Measurements from ENCODE around the gene PSORS1C2. TPM values are rescaled to one million over a fixed set of nuclear protein-coding genes. Genes with fewer than 3 reads are reported as not detected.
"Not testable (repeated sequence)": the region's sequence is repeated elsewhere in the genome, so short reads cannot be mapped to it uniquely, and the experiment has no call there.

Gene PSORS1C2
- total and polyA plus RNA-seq, 2 donors (not counting 3 experiments of a cell fraction or from before 2014, with no cell fraction given) = not detected

DNA sequence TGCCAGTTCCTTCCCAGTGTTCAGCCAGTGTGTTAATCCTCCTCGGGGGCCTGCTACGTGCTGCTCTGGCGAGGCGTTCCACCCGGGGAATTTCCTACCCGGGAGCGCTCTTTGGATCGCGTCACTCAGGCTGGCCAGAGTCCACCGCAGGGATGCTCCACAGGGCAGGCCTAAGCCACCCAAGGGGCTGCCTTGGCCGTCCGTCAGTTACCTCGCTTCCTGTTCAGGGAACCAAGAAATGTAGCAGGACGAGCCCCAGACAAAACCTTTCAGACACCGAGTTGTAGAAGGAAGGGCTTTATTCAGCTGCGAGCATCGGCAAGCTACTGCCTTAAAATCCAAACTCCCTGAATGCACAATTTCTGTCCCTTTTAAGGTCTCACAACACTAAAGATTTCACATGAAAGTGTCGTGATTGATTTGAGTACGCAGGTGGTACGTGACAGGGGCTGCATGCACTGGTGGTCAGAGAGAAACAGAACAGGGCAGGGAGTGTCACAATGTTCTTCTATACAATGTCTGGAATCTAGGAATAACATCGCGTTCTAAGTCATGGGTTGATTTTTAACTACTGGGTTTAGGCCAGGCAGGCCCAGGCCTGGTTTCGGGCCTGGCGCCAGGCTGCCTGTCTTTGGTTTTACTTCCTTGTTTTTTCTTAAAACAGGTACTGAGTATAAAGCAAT is 47.3 kb upstream of the PSORS1C2 start:
- Histone ChIP-seq H3K4me3 (replicated peaks in 1 of 3; ENCODE audit: insufficient read depth in 1 of 3, low read depth in 1 of 3, low read length in 3 of 3) (no peak overlapping the region), H3K4me2 (ENCODE audit: insufficient read depth, low read length) (no peak overlapping the region), H3K79me2 (ENCODE audit: control insufficient read depth, insufficient read depth, low read length) (no peaks in the 10 kb centered on the region), H2AFZ (ENCODE audit: low read depth, low read length) (no peak overlapping the region), H3K4me1 (ENCODE audit: control insufficient read depth, extremely low read depth, insufficient read depth, low read length) (no peaks in the 10 kb centered on the region), H3K9me1 (replicated peaks; ENCODE audit: control insufficient read depth, extremely low read depth, insufficient read depth, low read length) (no peaks in the 10 kb centered on the region), H3K9ac (replicated peaks; ENCODE audit: extremely low read depth, insufficient read depth, low read length) (no peak overlapping the region), H3K27me3 (ENCODE audit: control insufficient read depth in 2 of 2, insufficient read depth in 2 of 2, low read length in 2 of 2) (no peaks in the 10 kb centered on the region), H3K36me3 (ENCODE audit: control insufficient read depth in 2 of 2, extremely low read depth in 1 of 2, insufficient read depth in 2 of 2, low read length in 2 of 2) (no peaks in the 10 kb centered on the region), H3K9me3 (replicated peaks; ENCODE audit: control insufficient read depth, insufficient read depth, low read length) (no peaks in the 10 kb centered on the region), H4K20me1 (replicated peaks; ENCODE audit: control insufficient read depth, extremely low read depth, insufficient read depth, low read length) (no peaks in the 10 kb centered on the region), H3K27ac (ENCODE audit: insufficient read depth, low read depth, low read length) (no peak overlapping the region)
- intact Hi-C loops (cut with micrococcal nuclease) = no loop called here
- no peak for DNase-seq (ENCODE audit: low read depth, low spot score)
- BruUV-seq (replicated peaks) = no TSS peak
- CTCF ChIA-PET = no interaction called here
- FAIRE-seq = no peak
- no peak for TF ChIP-seq POLR2A (IDR thresholded peaks at IDR 0.05; ENCODE audit: low read depth, low read length)
- POLR2A ChIA-PET = no interaction called here
- dilution Hi-C loops (cut with MboI; ENCODE audit: extremely low pct_ligation_motif_present, low sequenced_read_pairs) = no loop called here

DNA sequence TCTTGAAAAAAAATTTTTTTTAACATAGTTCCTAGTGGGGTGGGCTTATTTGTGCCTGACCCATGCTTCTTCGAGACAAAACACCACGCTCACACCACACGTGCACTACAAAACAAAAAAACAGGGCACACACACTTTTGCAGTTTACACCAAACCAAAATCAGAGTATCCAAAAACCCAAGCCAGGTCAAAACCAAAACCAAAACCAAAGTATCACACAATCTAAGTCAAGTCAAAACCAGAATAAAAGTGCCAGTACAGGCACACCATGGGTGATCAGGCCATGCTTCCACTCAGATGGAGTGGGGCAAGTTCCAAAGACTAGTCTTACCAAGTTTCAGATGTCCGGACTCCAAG is 46.8 kb upstream of the PSORS1C2 start:
- H3K9me1 ChIP-seq (replicated peaks; ENCODE audit: control insufficient read depth, extremely low read depth, insufficient read depth, low read length); dilution Hi-C loops (cut with MboI; ENCODE audit: extremely low pct_ligation_motif_present, low sequenced_read_pairs); POLR2A ChIA-PET; H3K27me3 ChIP-seq (ENCODE audit: control insufficient read depth in 2 of 2, insufficient read depth in 2 of 2, low read length in 2 of 2); H3K36me3 ChIP-seq (ENCODE audit: control insufficient read depth in 2 of 2, extremely low read depth in 1 of 2, insufficient read depth in 2 of 2, low read length in 2 of 2); BruUV-seq (replicated peaks); H2AFZ ChIP-seq (ENCODE audit: low read depth, low read length); H4K20me1 ChIP-seq (replicated peaks; ENCODE audit: control insufficient read depth, extremely low read depth, insufficient read depth, low read length); CTCF ChIA-PET; H3K4me3 ChIP-seq (replicated peaks in 1 of 3; ENCODE audit: insufficient read depth in 1 of 3, low read depth in 1 of 3, low read length in 3 of 3); H3K79me2 ChIP-seq (ENCODE audit: control insufficient read depth, insufficient read depth, low read length); H3K4me2 ChIP-seq (ENCODE audit: insufficient read depth, low read length); H3K9me3 ChIP-seq (replicated peaks; ENCODE audit: control insufficient read depth, insufficient read depth, low read length); FAIRE-seq; H3K27ac ChIP-seq (ENCODE audit: insufficient read depth, low read depth, low read length); intact Hi-C loops (cut with micrococcal nuclease); H3K4me1 ChIP-seq (ENCODE audit: control insufficient read depth, extremely low read depth, insufficient read depth, low read length); DNase-seq (ENCODE audit: low read depth, low spot score); H3K9ac ChIP-seq (replicated peaks; ENCODE audit: extremely low read depth, insufficient read depth, low read length): not testable (repeated sequence)

DNA sequence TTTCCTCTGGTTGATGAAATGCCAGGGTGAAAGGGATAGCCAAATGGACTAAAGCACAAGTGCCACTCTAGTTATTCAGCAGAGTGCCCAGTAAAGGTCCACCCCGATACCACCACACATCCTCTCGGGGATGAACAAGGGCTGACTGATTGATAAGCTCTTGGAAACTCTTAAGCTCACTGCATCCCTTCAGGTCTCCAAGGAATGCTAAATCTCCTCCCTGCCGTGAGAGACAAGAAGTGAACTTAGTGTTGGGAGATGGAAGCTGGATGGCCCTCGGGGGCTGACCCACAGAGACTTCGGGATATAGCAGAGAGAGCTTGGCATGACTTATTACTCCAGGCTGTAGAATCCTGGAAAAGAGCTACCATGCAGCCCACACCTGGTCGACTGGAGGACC is 45.0 kb upstream of the PSORS1C2 start:
- H2AFZ ChIP-seq (ENCODE audit: low read depth, low read length); intact Hi-C loops (cut with micrococcal nuclease); CTCF ChIA-PET; DNase-seq (ENCODE audit: low read depth, low spot score); H3K79me2 ChIP-seq (ENCODE audit: control insufficient read depth, insufficient read depth, low read length); H3K27ac ChIP-seq (ENCODE audit: insufficient read depth, low read depth, low read length); H3K4me1 ChIP-seq (ENCODE audit: control insufficient read depth, extremely low read depth, insufficient read depth, low read length); POLR2A ChIA-PET; FAIRE-seq; H3K4me3 ChIP-seq (replicated peaks in 1 of 3; ENCODE audit: insufficient read depth in 1 of 3, low read depth in 1 of 3, low read length in 3 of 3); H3K9me1 ChIP-seq (replicated peaks; ENCODE audit: control insufficient read depth, extremely low read depth, insufficient read depth, low read length); H3K27me3 ChIP-seq (ENCODE audit: control insufficient read depth in 2 of 2, insufficient read depth in 2 of 2, low read length in 2 of 2); H4K20me1 ChIP-seq (replicated peaks; ENCODE audit: control insufficient read depth, extremely low read depth, insufficient read depth, low read length); BruUV-seq (replicated peaks); H3K9me3 ChIP-seq (replicated peaks; ENCODE audit: control insufficient read depth, insufficient read depth, low read length); H3K36me3 ChIP-seq (ENCODE audit: control insufficient read depth in 2 of 2, extremely low read depth in 1 of 2, insufficient read depth in 2 of 2, low read length in 2 of 2); dilution Hi-C loops (cut with MboI; ENCODE audit: extremely low pct_ligation_motif_present, low sequenced_read_pairs); H3K4me2 ChIP-seq (ENCODE audit: insufficient read depth, low read length); H3K9ac ChIP-seq (replicated peaks; ENCODE audit: extremely low read depth, insufficient read depth, low read length): not testable (repeated sequence)

DNA sequence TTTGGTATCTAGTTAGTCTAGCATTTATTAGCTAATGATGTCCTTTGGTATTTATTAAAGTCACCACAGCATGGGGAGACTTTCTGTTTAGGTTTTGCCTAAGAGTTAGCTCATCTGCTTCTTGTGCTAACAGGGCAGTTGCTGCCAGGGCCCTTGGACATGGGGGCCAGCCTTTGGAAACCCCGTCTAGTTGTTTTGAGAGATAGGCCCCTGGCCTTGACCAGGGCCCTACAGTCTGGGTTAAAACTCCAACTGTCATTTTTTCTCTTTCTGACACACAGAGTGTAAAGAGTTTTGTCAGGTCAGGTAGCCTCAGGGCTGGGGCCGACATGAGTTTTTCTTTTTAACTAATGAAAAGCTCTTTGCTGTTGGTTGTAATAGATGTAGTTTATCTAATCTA is 44.4 kb upstream of the PSORS1C2 start:
- ChIA-PET POLR2A (interaction anchor here (0.6 kb wide), 1 partner anchor 551 kb away, joined by 3 read pairs; no protein-coding TSS in a partner anchor), CTCF (interaction anchor here (0.7 to 1.0 kb wide), 2 partner anchors 11 to 25 kb away, joined by 3 read pairs; partner anchors contain the start of gene TCF19)
- H3K9me3 ChIP-seq (replicated peaks; ENCODE audit: control insufficient read depth, insufficient read depth, low read length); H3K79me2 ChIP-seq (ENCODE audit: control insufficient read depth, insufficient read depth, low read length); H3K9ac ChIP-seq (replicated peaks; ENCODE audit: extremely low read depth, insufficient read depth, low read length); H3K27ac ChIP-seq (ENCODE audit: insufficient read depth, low read depth, low read length); dilution Hi-C loops (cut with MboI; ENCODE audit: extremely low pct_ligation_motif_present, low sequenced_read_pairs); intact Hi-C loops (cut with micrococcal nuclease); H3K9me1 ChIP-seq (replicated peaks; ENCODE audit: control insufficient read depth, extremely low read depth, insufficient read depth, low read length); H2AFZ ChIP-seq (ENCODE audit: low read depth, low read length); BruUV-seq (replicated peaks); H3K4me2 ChIP-seq (ENCODE audit: insufficient read depth, low read length); H3K4me3 ChIP-seq (replicated peaks in 1 of 3; ENCODE audit: insufficient read depth in 1 of 3, low read depth in 1 of 3, low read length in 3 of 3); H3K27me3 ChIP-seq (ENCODE audit: control insufficient read depth in 2 of 2, insufficient read depth in 2 of 2, low read length in 2 of 2); H4K20me1 ChIP-seq (replicated peaks; ENCODE audit: control insufficient read depth, extremely low read depth, insufficient read depth, low read length); H3K36me3 ChIP-seq (ENCODE audit: control insufficient read depth in 2 of 2, extremely low read depth in 1 of 2, insufficient read depth in 2 of 2, low read length in 2 of 2); FAIRE-seq; DNase-seq (ENCODE audit: low read depth, low spot score); H3K4me1 ChIP-seq (ENCODE audit: control insufficient read depth, extremely low read depth, insufficient read depth, low read length): not testable (repeated sequence)
